H9 (cell line): Measurements from ENCODE around the gene NCF2. TPM values are rescaled to one million over a fixed set of nuclear protein-coding genes. Genes with fewer than 3 reads are reported as not detected.

Source experiments
- DNase-seq: peaks from one replicate; pipeline ENCODE4 v3.0.0-alpha.2; 2017
- H2AFZ ChIP-seq: one replicate; pipeline ENCODE4 v1.6.1; 2013; ENCODE audit warnings: mild to moderate bottlenecking, low read length, control low read depth, moderate library complexity
- H2AK5ac ChIP-seq: 2 replicates; pipeline ENCODE4 v1.6.1; 2013; ENCODE audit warnings: low read length, control low read depth, mixed read lengths; ENCODE audit not compliant: insufficient read length
- H2BK120ac ChIP-seq: one replicate; pipeline ENCODE4 v1.6.1; 2013; ENCODE audit warnings: low read depth, mild to moderate bottlenecking, low read length, control low read depth, inconsistent platforms; ENCODE audit not compliant: poor library complexity, severe bottlenecking
- H2BK12ac ChIP-seq: 2 replicates; pipeline ENCODE4 v1.6.1; 2013; ENCODE audit warnings: low read length, control low read depth, mixed read lengths, low read depth; ENCODE audit not compliant: insufficient read length
- H2BK15ac ChIP-seq: 2 replicates; pipeline ENCODE4 v1.6.1; 2013; ENCODE audit warnings: low read depth, low read length, control low read depth
- H2BK20ac ChIP-seq: one replicate; pipeline ENCODE4 v1.6.1; 2013; ENCODE audit warnings: low read depth, mild to moderate bottlenecking, low read length, control low read depth, inconsistent platforms; ENCODE audit not compliant: poor library complexity, severe bottlenecking
- H2BK5ac ChIP-seq: 2 replicates; pipeline ENCODE4 v1.6.1; 2013; ENCODE audit warnings: low read length, control low read depth, mixed read lengths; ENCODE audit not compliant: insufficient read length
- H3K14ac ChIP-seq: 2 replicates; pipeline ENCODE4 v1.6.1; 2013; ENCODE audit warnings: low read length, control low read depth; ENCODE audit not compliant: insufficient read depth
- H3K18ac ChIP-seq: 2 replicates; pipeline ENCODE4 v1.6.1; 2013; ENCODE audit warnings: low read depth, mild to moderate bottlenecking, mixed read lengths, low read length, control low read depth; ENCODE audit not compliant: insufficient read length
- H3K23ac ChIP-seq: 2 replicates; pipeline ENCODE4 v1.6.1; 2013; ENCODE audit warnings: low read length, control low read depth, mixed read lengths, low read depth; ENCODE audit not compliant: insufficient read length
- H3K23me2 ChIP-seq: 2 replicates; pipeline ENCODE4 v1.6.1; 2013; ENCODE audit warnings: low read depth, mild to moderate bottlenecking, mixed read lengths, low read length, control low read depth; ENCODE audit not compliant: insufficient read length, poor library complexity, severe bottlenecking
- H3K27ac ChIP-seq: 2 replicates; pipeline ENCODE4 v1.5.1; 2013; ENCODE audit warnings: low read length, control low read depth, mixed read lengths, low read depth; ENCODE audit not compliant: insufficient read length
- H3K27me3 ChIP-seq: 2 replicates; pipeline ENCODE4 v1.6.1; 2013; ENCODE audit warnings: low read length, control low read depth, inconsistent platforms; ENCODE audit not compliant: insufficient read depth
- H3K4ac ChIP-seq: 2 replicates; pipeline ENCODE4 v1.6.1; 2013; ENCODE audit warnings: low read depth, mild to moderate bottlenecking, control low read depth, inconsistent platforms, low read length, moderate library complexity
- H3K4me1 ChIP-seq: 2 replicates; pipeline ENCODE4 v1.6.1; 2013; ENCODE audit warnings: low read length, control low read depth, inconsistent platforms; ENCODE audit not compliant: insufficient read depth
- H3K4me2 ChIP-seq: 2 replicates; pipeline ENCODE4 v1.6.1; 2013; ENCODE audit warnings: low read length, control low read depth, mixed read lengths; ENCODE audit not compliant: insufficient read length, insufficient read depth
- H3K56ac ChIP-seq: 2 replicates; pipeline ENCODE4 v1.6.1; 2013; ENCODE audit warnings: low read depth, mild to moderate bottlenecking, mixed read lengths, low read length, control low read depth; ENCODE audit not compliant: insufficient read length
- H3K79me1 ChIP-seq: 2 replicates; pipeline ENCODE4 v1.6.1; 2013; ENCODE audit warnings: low read depth, mild to moderate bottlenecking, moderate library complexity, low read length, control low read depth, inconsistent platforms; ENCODE audit not compliant: insufficient read depth, poor library complexity, severe bottlenecking
- H3K79me2 ChIP-seq: 2 replicates; pipeline ENCODE4 v1.6.1; 2013; ENCODE audit warnings: low read length, control low read depth, inconsistent platforms; ENCODE audit not compliant: insufficient read depth
- H3K9ac ChIP-seq: 2 replicates; pipeline ENCODE4 v1.6.1; 2013; ENCODE audit warnings: low read length, control low read depth, mixed read lengths; ENCODE audit not compliant: insufficient read length; ENCODE audit errors: extremely low read depth
- H3K9me3 ChIP-seq: one replicate; pipeline ENCODE4 v1.6.1; 2013; ENCODE audit warnings: low read depth, low read length, inconsistent platforms; ENCODE audit not compliant: control insufficient read depth
- H3T11ph ChIP-seq: one replicate; pipeline ENCODE4 v1.6.1; 2013; ENCODE audit warnings: mild to moderate bottlenecking, low read length, control low read depth, inconsistent platforms
- H4K20me1 ChIP-seq: one replicate; pipeline ENCODE4 v1.6.1; 2013; ENCODE audit not compliant: control insufficient read depth, insufficient read length, insufficient read depth
- H4K5ac ChIP-seq: 2 replicates; pipeline ENCODE4 v1.6.1; 2013; ENCODE audit warnings: low read depth, mild to moderate bottlenecking, mixed read lengths, low read length, control low read depth; ENCODE audit not compliant: insufficient read length
- H4K8ac ChIP-seq: replicated peaks from 2 replicates; pipeline ENCODE4 v1.6.1; 2013; ENCODE audit warnings: low read length, control low read depth, mixed read lengths, low read depth; ENCODE audit not compliant: insufficient read length
- H4K91ac ChIP-seq: 2 replicates; pipeline ENCODE4 v1.6.1; 2013; ENCODE audit warnings: low read depth, mild to moderate bottlenecking, moderate library complexity, mixed read lengths, low read length, control low read depth; ENCODE audit not compliant: insufficient read length
- H3K27ac Mint-ChIP-seq, 3 experiments: 2 replicates in 2 of 3; 3 replicates in 1 of 3; pipeline ENCODE4 v1.8.0; 2020 to 2021; ENCODE audit warnings: mixed read lengths in 3 of 3, mild to moderate bottlenecking in 1 of 3, moderate library complexity in 1 of 3
- H3K27me3 Mint-ChIP-seq: 2 replicates; pipeline ENCODE4 v1.8.0; 2021; ENCODE audit warnings: low read depth, mild to moderate bottlenecking, moderate library complexity, mixed read lengths
- H3K36me3 Mint-ChIP-seq, 3 experiments: 2 replicates in 2 of 3; 3 replicates in 1 of 3; pipeline ENCODE4 v1.8.0; 2020 to 2021; ENCODE audit warnings: low read depth in 3 of 3, mixed read lengths in 3 of 3; ENCODE audit not compliant: insufficient read depth in 1 of 3
- H3K4me1 Mint-ChIP-seq, 2 experiments: 2 replicates each; pipeline ENCODE4 v1.8.0; 2020; ENCODE audit warnings: mixed read lengths in 2 of 2
- H3K4me3 Mint-ChIP-seq, 2 experiments: 2 replicates in 1 of 2; 3 replicates in 1 of 2; pipeline ENCODE4 v1.8.0; 2020 to 2021; ENCODE audit warnings: mild to moderate bottlenecking in 2 of 2, mixed read lengths in 2 of 2, moderate library complexity in 1 of 2
- H3K9me3 Mint-ChIP-seq, 2 experiments: 2 replicates in 1 of 2; 3 replicates in 1 of 2; pipeline ENCODE4 v1.8.0; 2020; ENCODE audit warnings: mild to moderate bottlenecking in 2 of 2, mixed read lengths in 2 of 2, moderate library complexity in 1 of 2
- CTCF ChIP-seq: fragments of 200-600 bp; sonication (generic); conservative IDR thresholded peaks from 3 replicates; pipeline ENCODE4 v1.8.0; 2021; ENCODE audit warnings: antibody characterized with exemption, mild to moderate bottlenecking
- WGBS: extraction: QIAGEN DNeasy Blood & Tissue Kit; methylation state at CpG from one replicate; pipeline ENCODE4 v1.1.7; 2013; ENCODE audit warnings: missing lambda C conversion rate, low lambda C conversion rate, mixed read lengths; ENCODE audit not compliant: insufficient read length; ENCODE audit errors: extremely low coverage; 5-methylcytosine and 5-hydroxymethylcytosine counted together
- total RNA-seq: library from RNA; stranded (reverse); gene quantifications from 2 replicates; pipeline ENCODE4 v1.2.1, GENCODE V29; 2021

NCF2 gene
- total RNA-seq, 1 experiment from 2014 or later = not detected

GRCh38 chr1:183598386-183598785 lies 8.1 kb upstream of the NCF2 start:
- TF ChIP-seq CTCF = no peak
- H2BK120ac ChIP-seq = no peak overlapping the region
- no peak overlapping the region for H3K9ac ChIP-seq
- peaks cover 2 to 4% of the 10 kb centered on the region in 2 experiments; a peak in 2 of 4 replicates for H3K4me1 Mint-ChIP-seq
- no peak overlapping the region for H3K27ac ChIP-seq
- no peaks in the 10 kb centered on the region for H3K23me2 ChIP-seq
- H3K79me1 ChIP-seq = no peaks in the 10 kb centered on the region
- no peak overlapping the region for H4K5ac ChIP-seq
- no peak overlapping the region for H3K4ac ChIP-seq
- H2AFZ ChIP-seq = no peak overlapping the region
- no peak overlapping the region for H2BK12ac ChIP-seq
- H2BK20ac ChIP-seq = no peak overlapping the region
- no peaks in the 10 kb centered on the region for H3K36me3 Mint-ChIP-seq
- no peaks in the 10 kb centered on the region for H3K27me3 ChIP-seq
- no peak overlapping the region for H2BK15ac ChIP-seq
- DNase-seq = no peak
- H2BK5ac ChIP-seq = no peak overlapping the region
- no CpG with 5 or more reads among the region's 2 CpGs for WGBS
- H4K20me1 ChIP-seq = no peaks in the 10 kb centered on the region
- no peaks in the 10 kb centered on the region; the same call in 1 of the 2 replicates for H3K27me3 Mint-ChIP-seq
- no peak overlapping the region for H3K23ac ChIP-seq
- H3K14ac ChIP-seq = no peak overlapping the region
- H3K9me3 Mint-ChIP-seq = no peaks in the 10 kb centered on the region
- no peak overlapping the region for H4K91ac ChIP-seq
- H3K4me2 ChIP-seq = no peak overlapping the region
- no peak overlapping the region for H3K56ac ChIP-seq
- H2AK5ac ChIP-seq = no peak overlapping the region
- no peaks in the 10 kb centered on the region for H3K9me3 ChIP-seq
- no peaks in the 10 kb centered on the region for H3K79me2 ChIP-seq
- no peak overlapping the region for H3K4me3 Mint-ChIP-seq
- H3K4me1 ChIP-seq = no peaks in the 10 kb centered on the region
- H3K27ac Mint-ChIP-seq = no peak overlapping the region
- no peak overlapping the region for H3K18ac ChIP-seq
- H4K8ac ChIP-seq = no peak overlapping the region
- H3T11ph ChIP-seq = no peak overlapping the region
